ENCODE results near the gene RPS6KA2.

DNA sequence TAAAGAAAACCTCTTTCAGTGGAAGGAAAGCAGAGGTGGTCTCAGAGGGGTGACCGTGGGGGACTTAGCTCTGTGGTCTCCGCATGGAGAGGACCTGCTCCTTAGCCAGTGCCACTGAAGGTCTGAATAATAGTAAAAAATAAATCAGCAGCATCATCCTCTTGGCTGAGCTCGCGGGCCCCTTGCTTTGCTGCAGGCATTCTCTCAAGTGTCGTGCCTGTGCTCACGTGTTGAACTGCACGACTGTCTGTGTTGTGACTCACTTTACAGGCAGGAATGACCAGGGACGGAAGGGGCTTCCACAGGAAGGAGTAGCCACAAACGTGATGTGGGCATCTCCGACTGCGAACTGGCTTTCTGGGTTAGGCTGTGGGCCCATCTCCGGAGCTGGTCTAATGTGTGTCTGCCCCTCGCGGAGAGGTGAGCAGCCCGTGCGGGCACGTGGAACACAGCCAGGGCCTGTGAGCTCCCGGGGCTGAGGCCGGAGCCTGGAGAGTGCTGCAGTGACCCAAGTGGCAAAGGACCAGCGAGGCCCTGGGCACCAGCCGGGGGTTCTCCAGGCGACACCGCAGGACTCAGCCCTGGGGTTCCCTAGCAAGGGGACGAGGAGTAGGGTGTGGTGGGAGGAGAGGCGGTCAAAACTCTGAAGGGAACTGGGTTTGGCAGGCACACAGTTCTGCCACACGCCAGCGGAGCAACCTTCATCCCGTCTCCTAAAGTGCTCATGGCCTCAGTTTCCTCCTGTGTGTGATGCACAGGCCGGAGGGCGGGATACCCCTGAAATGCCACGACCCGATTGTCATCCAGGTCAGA, 129.8 kb downstream of the RPS6KA2 start:
- TF ChIP-seq, protein P1, sequence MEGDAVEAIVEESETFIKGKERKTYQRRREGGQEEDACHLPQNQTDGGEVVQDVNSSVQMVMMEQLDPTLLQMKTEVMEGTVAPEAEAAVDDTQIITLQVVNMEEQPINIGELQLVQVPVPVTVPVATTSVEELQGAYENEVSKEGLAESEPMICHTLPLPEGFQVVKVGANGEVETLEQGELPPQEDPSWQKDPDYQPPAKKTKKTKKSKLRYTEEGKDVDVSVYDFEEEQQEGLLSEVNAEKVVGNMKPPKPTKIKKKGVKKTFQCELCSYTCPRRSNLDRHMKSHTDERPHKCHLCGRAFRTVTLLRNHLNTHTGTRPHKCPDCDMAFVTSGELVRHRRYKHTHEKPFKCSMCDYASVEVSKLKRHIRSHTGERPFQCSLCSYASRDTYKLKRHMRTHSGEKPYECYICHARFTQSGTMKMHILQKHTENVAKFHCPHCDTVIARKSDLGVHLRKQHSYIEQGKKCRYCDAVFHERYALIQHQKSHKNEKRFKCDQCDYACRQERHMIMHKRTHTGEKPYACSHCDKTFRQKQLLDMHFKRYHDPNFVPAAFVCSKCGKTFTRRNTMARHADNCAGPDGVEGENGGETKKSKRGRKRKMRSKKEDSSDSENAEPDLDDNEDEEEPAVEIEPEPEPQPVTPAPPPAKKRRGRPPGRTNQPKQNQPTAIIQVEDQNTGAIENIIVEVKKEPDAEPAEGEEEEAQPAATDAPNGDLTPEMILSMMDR (IDR thresholded peaks at IDR 0.05) = no peak
- no peak for TF ChIP-seq POLR2A (IDR thresholded peaks at IDR 0.05)
